Superior temporal gyrus (tissue), 1 donor: ENCODE results near the gene CAND1.
"Not testable (repeated sequence)": the region's sequence is repeated elsewhere in the genome, so short reads cannot be mapped to it uniquely, and the experiment has no call there.

Experiments
- DNase-seq: peaks from one replicate; pipeline ENCODE4 v3.0.0-alpha.2; 2016; ENCODE audit errors: extremely low spot score

The CAND1 gene

GRCh38 chr12:67341086-67341485 lies 71.9 kb downstream of the CAND1 start:
- not testable (repeated sequence) for DNase-seq

DNA sequence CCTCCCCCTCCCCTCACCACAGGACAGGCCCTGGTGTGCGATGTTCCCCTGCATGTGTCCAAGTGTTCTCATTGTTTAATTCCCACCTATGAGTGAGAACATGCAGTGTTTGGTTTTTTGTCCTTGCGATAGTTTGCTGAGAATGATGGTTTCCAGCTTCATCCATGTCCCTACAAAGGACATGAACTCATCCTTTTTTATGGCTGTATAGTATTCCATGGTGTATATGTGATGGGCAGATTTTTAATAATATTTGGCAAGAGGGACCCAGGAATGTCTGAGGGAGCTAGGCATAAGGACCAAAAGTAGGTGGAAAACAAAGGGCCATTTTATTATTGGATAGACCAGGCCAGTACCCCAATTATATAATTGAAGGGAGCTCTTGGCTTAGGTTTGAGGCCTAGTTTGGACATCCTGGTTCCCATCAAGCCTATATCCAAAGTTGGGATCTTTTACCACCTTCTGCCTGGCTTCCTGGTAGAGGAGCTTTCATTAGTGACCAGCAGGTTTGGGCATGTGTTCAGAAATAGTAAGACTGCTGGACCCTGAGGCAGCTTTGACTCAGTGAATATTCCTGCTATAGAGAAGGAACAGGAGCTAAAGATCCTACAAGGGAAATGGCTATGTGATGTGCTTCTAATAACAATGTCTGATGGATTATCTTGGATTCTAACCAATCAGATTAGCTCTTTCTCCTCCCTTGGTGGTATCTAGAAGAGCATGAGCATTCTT lies 76.0 kb downstream of the CAND1 start:
- DNase-seq = no peak

- no peak for DNase-seq
Observed at GRCh38 chr12:67348683-67349082, 79.5 kb downstream of the CAND1 start.

DNA sequence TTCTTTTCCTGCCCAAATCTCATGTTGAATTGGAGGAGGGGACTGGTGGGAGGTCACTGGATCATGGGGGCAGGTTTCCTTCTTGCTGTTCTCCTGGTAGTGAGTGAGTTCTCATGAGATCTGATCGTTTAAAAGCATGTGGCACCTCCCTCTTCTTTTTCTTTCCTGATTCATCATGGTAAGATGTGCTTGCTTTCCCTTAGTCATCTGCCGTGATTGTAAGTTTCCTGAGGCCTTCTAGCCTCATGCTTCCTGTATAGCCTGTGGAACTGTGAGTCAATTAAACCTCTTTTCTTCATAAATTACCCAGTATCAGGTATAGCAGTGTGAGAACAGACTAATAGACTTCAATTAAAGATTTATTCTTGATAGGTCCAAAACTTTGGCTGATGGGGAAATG lies 83.5 kb downstream of the CAND1 start:
- no peak for DNase-seq

DNA sequence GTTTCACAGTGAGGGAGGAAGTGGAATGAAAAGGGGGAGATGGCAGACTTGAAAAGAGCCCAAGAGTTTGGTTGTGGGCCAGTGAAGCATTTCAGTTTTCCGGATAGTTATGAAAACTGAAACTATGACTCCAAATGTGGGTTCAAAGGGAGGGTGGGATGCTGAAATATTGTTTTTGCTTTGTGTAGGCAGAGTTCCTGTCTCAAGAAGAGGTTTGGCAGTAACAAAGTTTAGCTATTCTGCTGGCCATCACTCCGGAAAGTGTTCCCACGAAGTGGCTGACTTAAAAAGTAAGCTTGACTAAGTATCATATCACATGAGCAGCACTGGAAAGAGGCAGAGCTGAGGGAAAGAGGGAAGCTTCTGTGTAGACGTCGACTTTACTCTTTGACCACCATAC lies 85.2 kb downstream of the CAND1 start:
- DNase-seq = no peak

DNA sequence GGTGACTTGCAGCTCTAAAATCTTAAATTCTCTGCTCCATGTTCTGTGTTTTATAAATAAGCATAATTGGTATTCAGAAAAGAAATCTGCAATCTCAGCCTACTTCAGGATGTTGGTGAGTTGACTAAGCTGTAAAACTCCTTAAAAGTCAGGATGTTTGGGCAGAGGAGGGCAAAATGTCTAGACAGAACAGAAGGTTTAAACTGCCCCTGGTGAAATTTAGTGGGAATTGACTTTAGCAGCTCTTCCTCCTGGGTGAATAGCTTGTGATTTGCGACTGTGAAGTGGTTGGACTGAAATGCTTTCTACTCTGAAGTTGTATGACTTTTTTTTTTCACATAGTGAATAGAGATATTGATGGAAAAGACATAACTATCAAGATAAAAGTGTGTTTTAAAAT lies 85.8 kb downstream of the CAND1 start:
- no peak for DNase-seq

DNA sequence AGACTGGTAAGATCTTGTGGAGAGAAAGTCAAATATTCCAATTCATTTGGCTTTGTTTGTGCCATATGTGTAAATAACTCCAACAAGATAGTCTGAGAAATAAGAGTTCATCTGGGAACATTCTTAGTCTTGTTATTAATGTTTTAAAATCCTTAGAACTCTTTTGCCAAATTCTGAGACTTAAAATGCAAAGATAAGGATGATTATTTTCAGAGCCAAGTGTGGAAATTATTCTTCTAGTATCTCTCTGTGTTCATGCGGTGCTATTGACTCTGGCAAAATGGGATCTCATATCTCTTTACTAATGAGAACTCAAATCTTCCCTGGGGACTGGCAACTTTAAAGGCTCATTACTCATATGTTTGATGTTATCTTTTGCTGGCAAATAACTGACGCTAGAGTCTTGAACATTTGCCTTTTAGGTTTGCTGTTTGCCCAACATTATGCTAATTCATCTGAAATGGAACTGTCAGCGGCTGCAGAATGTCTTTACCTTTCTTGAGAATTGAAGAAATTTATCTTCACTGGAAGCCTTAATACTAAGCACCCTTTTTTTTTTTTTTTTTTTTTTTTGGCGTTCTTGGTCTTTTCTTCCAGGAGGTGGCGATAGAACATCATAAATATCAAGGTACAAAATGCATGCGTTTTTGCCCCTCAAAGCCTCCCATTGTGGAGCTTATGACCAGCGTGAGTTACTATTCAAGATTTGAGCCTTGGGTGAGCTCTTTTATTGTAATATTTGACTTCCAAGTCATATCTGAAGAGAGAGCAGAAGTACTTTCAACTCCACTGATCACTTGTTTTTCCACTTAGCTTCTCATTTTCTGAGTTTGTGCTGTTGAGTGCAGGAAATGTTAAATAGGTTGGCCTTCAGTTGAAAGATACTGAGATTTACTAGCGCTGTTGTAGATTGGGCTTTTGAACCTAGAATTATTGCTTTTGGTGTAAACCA lies 86.5 kb downstream of the CAND1 start:
- peak; percentile 90 for DNase-seq

DNA sequence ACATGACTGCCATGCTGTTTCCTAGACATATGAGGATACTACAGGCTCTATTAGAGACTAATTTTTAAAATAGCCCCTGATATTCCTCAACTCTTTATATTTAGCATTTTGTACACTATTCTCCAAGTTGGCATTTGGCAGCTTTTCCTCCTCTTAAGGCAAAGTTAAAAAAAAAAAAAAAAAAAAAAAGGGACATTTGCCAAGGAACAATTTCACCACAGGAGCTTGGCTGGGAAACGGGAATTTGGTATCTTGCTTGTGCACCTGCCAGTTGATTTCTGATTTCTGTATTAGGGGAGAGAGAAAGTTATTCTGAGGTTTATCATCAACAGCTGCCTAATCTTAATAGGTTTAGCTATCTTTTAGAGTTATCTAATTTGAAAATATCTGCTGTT lies 87.2 kb downstream of the CAND1 start:
- DNase-seq = no peak

DNA sequence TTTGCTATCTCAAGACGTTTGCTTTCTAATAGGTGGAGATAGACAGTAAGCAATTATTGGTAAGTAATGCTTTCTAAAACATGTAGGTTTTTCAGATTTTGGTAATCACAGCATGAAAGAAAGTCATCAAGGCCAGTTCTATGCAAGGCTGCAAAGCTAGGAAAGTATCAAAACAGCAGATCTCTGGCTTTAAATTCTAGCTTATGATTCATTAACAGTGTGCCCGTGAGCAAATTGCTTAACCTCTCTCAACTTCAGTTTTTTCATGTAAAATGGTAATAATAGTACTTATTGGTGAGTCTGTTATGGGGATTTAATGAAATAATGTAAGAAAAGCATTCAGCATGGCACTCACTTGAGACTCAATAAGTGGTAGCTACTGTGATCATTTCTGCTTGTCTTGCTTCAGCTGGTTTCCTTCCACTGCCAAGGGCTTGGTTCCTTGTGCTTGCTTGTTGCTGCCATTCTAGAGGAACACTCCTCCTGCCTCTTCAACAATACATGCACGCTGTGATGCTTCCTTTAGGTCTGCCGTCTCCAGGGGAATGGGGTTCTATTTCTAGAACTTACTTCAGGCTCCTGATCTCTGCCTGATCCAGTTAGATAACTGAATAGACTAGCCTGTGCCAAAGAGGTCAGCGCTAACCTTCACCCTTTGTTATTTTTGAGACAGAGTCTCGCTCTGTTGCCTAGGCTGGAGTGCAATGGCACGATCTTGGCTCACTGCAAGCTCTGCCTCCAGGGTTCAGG lies 88.4 kb downstream of the CAND1 start:
- DNase-seq = no peak

- DNase-seq = no peak
Observed at GRCh38 chr12:67358781-67359338, 89.7 kb downstream of the CAND1 start.

GRCh38 chr12:67362526-67362925 lies 93.4 kb downstream of the CAND1 start:
- no peak for DNase-seq

DNA sequence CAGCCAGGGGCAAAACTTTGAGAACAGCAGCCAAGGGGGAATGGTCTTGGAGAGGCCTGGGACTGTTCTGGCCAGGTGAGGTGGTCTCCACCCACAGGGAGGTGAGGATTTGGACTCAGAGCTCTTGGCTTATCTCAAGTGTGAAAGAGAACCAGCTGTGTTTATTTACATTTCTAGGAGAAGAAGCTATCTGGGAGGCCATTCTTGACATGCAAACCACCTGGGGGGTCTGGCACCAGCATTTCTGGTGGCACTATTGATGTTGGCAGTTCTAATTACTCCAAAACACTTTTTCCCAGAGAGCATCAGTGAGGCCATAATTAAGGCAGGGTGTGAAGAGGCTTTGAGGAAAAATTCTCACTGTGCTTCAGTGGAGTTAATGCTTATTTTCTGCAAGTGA lies 95.1 kb downstream of the CAND1 start:
- no peak for DNase-seq

DNA sequence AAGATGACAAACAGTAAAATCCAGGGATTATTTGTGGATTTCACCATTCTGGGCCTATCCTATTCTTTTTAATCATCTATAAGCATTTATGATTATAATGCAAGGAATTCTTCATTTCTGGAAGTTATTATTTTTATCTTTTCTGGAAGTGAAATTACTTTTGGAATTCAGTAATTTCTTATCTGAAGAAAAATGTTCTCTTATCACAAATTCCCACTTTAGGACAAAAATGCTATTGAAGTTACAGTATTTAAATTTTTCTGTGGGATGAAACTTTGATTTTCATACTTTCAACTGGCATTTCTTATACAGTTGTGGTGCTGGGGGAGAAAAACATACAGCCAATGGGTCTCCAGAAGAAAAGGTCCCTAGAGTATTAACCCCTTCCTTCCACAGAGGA lies 96.0 kb downstream of the CAND1 start:
- no peak for DNase-seq

DNA sequence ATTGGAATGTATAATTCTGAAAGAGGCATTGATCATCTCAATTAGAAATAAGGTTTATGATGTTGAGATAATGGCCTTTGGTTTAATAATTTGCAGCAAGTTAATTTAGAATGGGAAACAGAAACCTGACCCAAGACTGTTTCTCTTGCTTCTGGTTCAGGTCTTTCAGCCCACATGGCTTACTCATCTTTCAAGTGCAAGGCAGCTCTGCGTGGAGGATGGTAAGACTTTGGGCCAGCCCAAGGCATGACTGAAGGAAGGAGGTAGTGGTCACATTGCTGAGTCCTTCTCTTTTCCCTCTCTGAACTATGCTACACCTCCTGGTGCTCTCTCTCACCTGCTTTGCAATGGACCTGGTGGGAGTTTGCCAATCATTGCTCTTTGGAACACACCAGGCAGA lies 98.7 kb downstream of the CAND1 start:
- no peak for DNase-seq
